HL-60 (cell line): Measurements from ENCODE around the gene VN1R5.

ENCODE experiments used
- CTCF ChIP-seq: IDR thresholded peaks from one replicate; pipeline ENCODE4 v1.5.1; 2011; ENCODE audit warnings: low read length, control low read depth, inconsistent platforms; ENCODE audit not compliant: insufficient read depth
- POLR2AphosphoS5 ChIP-seq: IDR thresholded peaks from 2 replicates; pipeline ENCODE4 v1.6.1; 2012; ENCODE audit warnings: low read depth
- REST ChIP-seq: IDR thresholded peaks from 2 replicates; pipeline ENCODE4 v1.6.1; 2012; ENCODE audit warnings: low read depth; ENCODE audit not compliant: insufficient replicate concordance

GRCh38 chr1:247266053-247266452, 10.2 kb downstream of the VN1R5 start:
- TF ChIP-seq CTCF (no peak), POLR2AphosphoS5 (no peak), REST (no peak)
